ENCODE data around the gene SRRM3.

GRCh38 chr7:76151932-76152331 is 49.8 kb upstream of the SRRM3 start:
- TF ChIP-seq ZBTB21 (tag by site-specific recombination; IDR thresholded peaks at IDR 0.05) (no peak), MYNN (tag by site-specific recombination; IDR thresholded peaks at IDR 0.05; ENCODE audit: borderline replicate concordance) (no peak), ZNF2 (tag by site-specific recombination; IDR thresholded peaks at IDR 0.05) (no peak), ZNF184 (tag by site-specific recombination; IDR thresholded peaks at IDR 0.05) (no peak), CTCF (tag by site-specific recombination; IDR thresholded peaks at IDR 0.05) (no peak), ZNF292 (tag by site-specific recombination; IDR thresholded peaks at IDR 0.05; ENCODE audit: borderline replicate concordance, low read depth) (no peak), ZSCAN4 (tag by site-specific recombination; IDR thresholded peaks at IDR 0.05) (no peak), ZNF785 (tag by site-specific recombination; IDR thresholded peaks at IDR 0.05) (no peak), HOXC10 (CRISPR knock-in tag; IDR thresholded peaks at IDR 0.05) (no peak), ZNF664 (tag by site-specific recombination; IDR thresholded peaks at IDR 0.05) (no peak), ZNF416 (tag by site-specific recombination; IDR thresholded peaks at IDR 0.05) (no peak)

Data from HEK293 (cell line).